LoVo (cell line): ENCODE data around the gene FMO5.
"Not testable (repeated sequence)": the region's sequence is repeated elsewhere in the genome, so short reads cannot be mapped to it uniquely, and the experiment has no call there.

Source experiments
- DNase-seq: peaks from one replicate; pipeline ENCODE4 v3.0.0-alpha.2; 2016; ENCODE audit warnings: low spot score

Gene FMO5

DNA sequence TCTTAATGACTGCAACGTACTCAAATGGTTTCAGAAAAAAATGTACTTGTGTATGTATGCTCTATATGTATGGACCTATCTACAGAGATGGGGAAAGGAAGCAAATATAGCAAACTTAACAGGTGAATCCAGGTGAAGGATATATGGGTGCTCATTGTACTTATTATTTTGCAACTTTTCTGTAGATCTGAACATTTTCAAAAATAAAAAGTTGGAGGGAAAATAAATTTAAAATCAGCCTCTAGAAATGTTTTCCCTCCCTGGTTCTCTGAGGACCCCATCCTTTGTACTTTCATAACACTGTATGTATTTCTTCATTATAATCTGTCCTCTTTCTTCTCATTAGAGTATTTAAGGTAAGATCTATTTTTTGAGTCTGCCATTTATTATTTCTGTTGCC, 17.9 kb downstream of the FMO5 start:
- DNase-seq: no peak

DNA sequence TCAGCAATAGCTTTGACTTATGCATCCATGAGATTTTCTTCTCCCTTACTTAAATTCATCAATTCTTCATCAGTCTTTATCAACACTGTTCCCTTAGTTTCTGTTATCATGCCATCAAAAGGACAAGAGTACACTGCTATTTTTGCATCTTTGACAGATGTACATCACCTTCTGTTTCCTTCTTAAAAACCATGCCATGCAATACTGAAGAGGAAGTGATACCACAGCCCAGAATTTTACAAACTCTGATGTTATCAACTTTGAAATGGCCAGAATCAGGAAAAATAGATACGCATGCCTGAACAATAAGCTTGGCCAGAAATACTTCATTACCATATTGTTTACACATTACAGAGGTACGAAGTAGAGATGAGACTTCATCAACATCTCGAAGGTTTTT, 21.1 kb downstream of the FMO5 start:
- no peak for DNase-seq

DNA sequence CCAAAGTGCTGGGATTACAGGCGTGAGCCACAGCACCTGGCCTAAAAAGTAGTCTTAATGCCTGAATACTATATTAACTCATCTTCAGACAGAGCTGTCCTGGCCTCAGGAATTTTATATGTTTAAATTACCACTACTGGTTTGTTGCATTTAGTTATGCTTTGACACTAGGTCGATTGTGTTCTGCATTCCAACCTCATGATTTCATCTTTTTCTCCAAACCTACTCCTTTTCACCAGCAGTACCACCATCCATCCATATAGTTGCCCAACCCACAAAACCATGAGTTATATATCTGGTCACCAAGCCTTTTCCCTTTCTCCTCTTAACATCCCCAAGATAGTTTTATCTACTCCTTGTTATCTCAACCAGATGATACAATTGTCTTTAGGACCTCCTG, 22.6 kb downstream of the FMO5 start:
- no peak for DNase-seq

DNA sequence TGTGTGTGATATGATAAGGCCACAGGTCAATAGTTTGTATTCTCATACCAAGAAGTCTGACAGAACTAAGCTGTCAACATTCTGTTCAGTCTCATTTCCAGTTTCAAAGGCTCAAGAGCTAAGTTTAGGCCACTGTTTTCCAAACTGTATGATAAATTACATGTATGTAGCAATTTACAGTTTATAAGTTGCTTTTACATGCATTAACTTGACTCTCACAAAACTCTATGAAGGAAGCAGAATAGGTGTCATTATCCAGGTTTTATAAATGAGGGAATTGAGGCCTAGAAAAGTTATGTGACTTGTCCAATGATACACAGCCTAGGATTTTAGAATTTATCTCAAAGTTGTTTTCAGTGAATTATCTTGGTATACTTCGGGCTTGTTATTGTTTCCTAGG, 23.4 kb downstream of the FMO5 start:
- DNase-seq: no peak

DNA sequence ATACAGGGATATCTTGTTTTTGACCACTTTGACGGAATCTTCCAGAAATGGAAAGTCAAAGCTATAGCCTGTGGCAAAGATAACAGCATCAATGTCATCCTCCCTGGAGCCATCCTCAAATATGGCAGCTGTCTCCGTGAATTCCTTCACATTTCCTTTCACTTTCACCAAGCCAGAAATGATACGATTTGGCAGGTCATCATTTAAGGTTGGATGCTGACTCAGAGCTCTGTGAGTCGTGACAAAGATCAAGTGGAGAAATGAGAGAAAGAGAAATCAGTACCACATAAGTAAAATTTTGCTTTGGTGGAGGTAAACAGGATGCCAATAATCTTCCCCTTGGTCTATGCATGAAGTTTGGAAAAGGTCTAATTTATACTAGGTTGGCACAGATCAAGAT, 23.9 kb downstream of the FMO5 start:
- no peak for DNase-seq

DNA sequence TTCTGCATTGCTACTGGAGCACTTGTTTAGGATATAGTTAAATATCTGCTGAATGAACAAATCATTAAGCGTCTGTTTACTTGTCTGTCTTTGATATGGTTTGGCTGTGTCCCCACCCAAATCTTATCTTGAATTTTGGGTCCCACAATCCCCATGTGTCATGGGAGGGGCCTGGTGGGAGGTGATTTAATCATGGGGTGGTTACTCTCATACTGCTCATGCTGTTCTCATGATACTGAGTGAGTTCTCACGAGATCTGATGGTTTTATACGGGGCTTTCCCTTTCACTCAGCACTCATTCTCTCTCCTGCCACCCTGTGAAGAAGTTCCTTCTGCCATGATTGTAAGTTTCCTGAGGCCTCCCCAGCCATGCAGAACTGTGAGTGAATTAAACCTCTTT, 27.8 kb downstream of the FMO5 start:
- not testable (repeated sequence) for DNase-seq

DNA sequence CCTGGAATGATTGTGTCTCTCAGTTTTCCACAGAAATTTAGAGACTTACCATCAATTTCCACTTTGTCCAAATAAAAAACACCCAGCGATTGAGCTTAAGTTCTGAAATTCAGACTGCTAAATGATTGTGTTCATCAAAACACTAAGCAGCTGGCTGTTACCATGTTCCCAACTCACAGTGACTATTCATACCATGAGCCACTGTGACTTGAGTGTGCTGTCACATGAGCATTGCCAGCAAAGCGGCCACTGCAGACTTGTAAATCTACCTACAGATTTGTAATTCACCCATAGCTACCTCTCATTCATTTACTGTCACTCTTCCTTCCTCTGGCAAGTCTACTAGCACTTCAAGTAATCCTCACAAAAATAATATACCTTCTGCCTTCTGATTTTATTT, 35.6 kb downstream of the FMO5 start:
- no peak for DNase-seq

DNA sequence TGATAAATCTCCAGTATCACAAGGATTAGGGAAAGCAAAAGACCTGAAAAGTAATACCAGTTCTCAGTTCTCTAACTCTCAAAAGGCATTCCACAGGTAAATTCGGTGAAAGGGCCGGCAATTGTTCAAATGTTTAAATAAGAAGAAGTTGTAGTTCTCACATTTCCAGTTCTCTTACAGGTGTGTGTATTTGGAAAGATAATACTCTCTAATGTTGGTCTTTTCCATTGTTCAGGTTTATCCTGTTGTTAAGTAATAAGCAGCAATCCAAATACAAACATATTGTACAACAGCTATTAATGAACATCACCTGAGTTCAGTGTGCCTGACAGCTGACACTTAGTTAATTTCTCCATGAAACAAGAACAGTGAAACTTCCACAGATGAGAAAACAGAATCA, 39.7 kb downstream of the FMO5 start:
- DNase-seq: no peak

DNA sequence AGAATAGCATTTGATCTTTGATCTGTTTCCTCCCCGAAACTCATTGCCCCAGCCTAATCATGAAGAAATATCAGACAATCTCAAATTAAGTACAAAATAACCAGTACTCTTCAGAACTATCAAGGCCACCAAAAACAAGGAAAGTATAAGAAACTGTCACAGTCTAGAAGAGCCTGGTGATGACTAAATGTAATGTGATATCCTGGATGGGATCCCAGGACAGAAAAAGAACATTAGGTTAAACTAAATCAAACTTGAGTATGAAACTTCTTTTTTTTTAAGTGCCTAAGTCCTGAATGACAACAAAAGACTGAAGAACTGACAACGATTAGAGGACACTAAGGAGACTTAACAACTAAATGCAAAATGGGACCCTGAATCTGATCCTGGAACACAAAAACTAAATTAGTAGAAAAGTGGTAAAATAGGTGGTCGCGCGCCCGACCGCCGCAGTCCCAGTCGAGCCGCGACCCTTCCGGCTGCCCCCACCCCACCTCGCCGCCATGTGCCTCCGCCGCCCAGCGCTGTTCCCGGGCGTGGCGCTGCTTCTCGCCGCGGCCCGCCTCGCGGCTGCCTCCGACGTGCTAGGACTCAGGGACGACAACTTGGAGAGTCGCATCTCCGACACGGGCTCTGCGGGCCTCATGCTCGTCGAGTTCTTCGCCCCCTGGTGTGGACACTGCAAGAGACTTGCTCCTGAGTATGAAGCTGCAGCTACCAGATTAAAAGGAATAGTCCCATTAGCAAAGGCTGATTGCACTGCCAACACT, 47.3 kb downstream of the FMO5 start:
- no peak for DNase-seq

DNA sequence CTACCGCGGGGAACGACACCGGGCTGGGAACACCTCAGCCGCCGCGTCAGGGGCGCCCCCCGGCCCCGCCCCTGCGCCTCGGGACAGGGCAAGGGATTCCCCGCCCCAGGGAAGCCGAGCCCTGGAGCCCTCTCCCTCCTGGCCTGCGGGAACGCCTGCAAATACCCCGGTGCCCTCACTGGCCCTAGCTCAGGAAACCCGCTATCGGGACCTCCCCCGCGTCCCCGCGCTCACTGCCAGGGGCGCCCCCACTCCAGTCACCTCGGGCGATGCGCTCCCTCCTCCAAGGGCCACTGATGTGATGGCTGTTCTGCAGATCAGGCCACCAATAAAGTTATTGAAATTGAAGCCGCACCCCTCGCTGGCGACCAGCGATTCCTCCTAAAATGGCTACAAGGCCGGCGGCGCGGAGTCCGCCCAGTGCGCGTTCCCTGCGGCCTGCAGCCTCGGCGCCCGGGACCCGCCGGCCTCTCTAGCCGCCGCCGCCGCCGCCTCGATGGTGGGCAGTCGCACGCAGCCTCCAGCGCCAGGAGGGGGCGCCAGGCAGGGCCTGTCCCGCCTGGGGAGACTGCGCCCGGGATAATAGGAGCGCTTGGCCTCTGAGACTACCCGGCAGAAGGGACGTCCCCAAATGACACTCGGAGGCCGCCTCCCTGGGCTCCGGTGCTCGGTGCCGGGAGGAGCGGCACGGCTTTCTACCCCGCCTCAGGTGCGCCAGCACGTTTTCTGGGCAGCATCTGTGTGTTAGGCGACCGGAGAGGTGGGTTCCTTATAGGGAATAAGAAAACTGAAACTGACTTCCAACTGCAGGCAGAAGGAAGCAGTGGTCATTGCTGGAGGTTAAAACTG, 52.7 kb downstream of the FMO5 start, which contains the start of gene PRKAB2:
TSS of gene PRKAB2 (minus strand) at position 303 of the 849 bp plus-strand sequence. CDS start 326 bp downstream, outside the sequence.
- DNase-seq: peak; percentile 95

DNA sequence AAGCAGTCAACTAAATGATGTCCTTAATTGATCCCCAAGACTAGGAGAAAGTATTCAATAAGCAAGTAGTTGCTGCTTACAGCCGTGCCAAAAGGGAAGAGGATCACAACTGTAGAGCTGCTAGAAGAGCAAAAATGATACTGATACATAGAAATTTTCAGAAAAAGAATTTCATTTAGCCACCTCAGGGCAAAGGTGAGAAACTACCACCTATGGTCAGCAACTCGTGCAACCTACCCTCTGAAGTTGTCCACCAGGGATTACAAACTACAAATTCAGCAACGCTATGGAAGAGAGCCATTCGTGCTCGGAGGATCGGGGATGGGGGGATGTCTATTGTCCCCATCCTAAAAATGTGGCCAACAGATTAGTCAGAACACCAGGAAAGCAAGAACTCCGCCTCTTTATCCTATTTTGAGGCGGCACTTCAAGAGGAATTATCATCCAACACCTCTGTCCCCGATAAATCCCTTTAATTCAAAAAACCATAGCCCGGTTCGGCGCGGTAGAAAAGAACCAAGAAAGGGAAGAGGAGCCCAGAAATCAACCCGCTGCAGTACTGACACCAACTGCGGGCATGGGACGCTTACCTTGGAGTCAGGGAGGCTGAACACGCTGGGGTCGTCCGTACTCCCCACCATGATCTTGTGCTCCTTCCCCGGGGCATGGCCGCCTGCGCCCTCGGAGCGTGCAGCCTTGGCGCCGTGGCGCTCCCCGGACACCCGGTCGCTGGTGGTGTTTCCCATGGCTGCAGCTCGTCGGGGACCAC, 53.6 kb downstream of the FMO5 start:
- no peak for DNase-seq

DNA sequence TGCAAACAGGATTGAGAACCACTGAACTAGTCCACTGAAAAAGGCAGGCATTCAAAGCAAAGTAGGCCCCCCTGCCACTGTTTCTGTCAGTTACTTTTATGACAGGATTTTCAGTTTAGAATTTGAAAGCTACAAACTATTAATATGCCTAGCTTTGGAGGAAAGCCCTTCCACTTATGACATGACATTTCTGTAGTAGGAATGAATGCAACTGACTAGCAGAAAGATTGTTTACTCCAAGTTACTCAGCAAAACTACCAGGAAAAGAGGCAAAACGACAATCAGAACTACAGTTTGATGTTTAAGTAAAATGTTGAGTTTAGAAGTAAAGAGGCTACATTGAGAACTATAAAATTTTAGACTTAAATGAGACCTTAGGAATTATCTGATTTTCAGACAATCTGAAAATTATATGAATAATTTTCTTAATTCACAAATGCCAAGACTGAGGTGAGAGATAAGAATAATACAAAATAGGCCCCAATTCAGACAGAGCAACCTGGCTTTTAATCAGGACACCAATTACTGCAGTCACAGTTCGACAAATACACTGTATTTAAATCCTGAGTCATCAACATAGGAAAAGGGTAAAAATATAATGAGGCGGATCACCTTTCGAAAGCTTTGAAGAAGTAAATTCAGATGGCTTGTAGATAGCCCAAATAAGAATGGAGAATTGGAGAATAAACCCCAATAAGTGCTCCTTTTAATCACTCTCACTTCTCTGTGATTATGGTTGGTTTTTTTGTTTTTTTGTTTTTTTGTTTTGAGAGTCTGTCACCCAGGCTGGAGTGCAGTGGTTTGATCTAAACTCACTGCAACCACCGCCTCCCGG, 55.1 kb downstream of the FMO5 start:
- DNase-seq: no peak

DNA sequence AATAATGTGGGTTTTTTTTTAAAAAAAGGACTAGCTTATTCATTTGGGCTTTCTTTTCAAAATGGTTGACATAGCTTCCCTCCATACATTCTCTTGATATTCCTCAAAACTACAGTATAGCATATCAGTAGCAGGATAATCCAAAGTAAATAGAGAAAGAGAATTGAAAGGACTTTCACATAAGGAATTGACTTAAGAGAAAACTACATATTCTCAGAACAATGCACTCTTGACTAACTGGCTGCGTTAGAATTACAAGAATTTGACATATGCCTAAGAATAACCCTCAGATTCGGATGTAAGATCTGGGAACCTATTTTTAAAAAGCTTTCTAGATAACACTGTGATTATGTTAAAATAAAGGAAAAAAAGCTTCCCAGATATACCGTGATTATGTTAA, 56.0 kb downstream of the FMO5 start:
- no peak for DNase-seq

DNA sequence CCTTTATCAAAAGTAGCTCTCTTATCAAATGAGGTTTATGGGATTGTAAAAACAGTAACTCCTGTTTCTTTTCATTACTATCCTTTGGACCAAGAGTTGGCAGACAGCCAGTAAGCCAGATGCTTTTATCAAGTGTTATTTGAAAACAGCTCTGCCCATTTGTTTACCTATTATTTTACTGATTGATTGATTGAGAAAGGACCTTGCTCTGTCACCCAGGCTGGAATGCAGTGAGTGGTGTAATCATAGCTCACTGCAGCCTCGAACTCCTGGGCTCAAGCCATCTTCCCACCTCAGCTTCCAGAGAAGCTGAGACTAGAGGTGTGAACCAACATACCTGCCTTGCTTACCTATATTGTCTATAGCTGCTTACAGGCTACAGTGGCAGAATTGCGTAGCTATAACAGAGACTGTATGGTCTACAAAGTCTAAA, 56.5 kb downstream of the FMO5 start:
- DNase-seq: peak; percentile 67

DNA sequence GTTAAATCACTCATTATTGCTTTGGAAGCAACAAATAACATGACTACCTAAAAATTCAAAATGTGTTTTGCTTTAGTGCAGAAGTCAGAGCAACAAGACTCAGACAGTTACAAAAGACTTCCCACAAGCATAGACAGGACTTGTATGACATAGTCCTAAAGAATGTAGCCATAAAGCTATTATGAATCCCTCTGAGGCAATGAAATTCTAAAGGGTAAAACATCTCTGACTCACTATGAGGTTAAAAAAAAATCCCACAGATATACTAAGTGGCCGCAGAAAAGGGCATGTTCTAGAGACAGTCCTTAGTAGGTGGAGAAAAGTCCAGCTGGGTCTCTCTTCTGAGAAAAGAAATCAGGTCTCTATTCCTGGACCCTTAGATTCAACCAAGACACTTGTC, 57.8 kb downstream of the FMO5 start:
- DNase-seq: peak; percentile 88

DNA sequence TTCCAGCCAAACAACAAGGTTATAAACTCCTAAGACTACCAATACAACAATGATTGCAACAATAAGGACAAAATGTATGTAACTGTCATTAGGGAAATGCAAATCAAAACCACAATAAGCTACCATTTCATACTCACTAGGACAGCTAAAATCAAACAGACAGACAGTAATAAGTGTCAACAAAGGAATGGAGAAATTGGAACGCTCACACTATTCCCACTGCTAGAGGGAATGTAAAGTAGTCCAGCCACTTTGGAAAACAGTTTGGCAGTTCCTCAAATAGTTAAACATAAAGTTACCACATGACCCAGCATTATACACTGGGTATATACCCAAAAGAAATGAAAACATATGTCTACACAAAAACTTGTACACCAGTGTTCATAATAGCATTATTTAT, 62.1 kb downstream of the FMO5 start:
- DNase-seq: no peak

DNA sequence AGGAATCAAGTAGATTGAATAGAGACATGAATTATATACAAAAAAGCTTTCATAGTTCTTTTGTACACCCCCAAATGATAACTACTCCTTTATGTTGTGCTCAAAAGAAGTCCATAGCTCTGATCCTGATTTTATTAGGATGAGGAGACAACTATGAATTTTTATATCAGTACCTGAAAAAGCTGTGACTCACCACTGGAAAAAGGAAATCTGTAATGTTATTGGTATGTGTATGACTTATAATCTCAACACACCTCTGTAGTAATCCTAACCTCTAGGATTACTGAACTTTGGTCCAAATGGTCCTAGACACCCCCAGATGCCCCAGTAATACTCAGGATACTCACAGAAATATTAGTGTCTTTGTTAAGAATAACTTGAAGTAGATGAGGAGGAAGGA, 63.0 kb downstream of the FMO5 start:
- DNase-seq: no peak

DNA sequence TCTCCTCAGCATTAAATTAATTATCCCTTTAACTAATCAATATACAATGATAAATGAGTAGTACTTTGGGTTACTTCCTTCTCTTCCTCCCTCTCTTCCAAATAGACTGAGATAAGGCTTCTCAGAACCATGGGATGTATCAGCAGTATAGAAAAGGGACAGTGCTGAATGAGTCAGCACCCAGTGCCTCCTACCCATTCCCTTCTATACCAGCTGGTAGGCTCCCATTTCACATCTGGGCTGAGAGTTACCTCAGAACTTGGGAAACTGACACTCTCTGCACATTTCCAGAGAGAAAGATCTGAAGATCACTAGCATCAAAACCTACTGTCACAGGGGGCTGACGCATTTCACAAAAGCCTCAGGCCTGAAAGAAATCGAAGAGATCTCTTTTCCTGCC, 68.0 kb downstream of the FMO5 start:
- DNase-seq: not testable (repeated sequence)

DNA sequence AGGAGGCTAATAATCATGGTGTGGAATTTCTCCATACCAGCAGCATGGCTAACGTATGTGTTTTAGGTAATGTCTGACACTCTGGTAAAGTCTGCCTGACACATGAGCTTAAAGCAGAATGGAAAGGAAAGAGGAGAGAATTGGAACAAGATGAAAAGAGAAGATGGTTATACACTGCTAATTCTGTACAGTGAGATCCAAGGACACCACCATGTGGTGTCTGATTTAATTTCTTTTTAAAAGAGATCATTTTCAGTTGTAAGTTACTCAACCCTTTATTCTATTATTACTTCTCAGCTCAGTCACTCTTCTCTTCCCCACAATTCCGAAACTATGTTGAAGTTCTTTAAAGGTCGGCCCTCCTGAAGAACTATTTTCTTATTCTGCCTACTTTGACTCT, 68.5 kb downstream of the FMO5 start:
- no peak for DNase-seq

DNA sequence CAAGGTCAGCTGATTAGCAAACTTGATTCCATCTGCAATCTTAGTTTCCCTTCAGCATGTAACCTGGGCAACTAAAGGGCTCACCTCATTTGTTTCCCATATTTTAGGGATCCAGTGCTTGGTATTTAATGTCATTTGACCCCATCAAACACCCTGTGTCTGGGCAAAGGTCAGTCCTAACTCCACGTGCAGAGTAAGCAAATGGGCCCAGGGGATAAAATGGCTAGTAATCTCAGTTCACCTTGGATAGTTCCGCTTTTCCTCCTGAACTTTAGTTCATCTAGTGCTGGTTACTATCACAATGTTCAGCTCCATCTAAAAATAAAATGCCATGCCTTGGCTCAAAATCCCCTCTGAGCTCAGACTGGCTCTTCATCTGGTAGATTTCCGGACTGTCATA, 72.4 kb downstream of the FMO5 start:
- no peak for DNase-seq

DNA sequence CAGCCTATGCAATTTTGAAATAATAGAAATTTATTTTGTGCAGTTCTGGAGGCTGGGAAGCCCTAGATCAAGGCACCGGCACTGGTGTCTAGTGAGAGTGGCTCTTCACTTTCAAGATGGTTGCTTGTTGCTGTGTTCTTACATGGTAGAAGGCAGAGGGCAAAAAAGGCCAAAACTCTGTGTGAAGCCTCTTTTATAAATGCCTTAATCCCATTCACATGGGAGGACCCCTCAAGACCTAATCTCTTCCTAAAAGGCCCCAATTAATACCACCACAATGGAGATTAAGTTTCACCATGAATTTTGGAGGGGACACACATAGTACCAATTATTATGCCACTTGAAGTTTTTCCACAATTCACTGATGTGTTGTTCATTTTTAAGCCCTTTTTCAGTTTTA, 73.9 kb downstream of the FMO5 start:
- DNase-seq: no peak

DNA sequence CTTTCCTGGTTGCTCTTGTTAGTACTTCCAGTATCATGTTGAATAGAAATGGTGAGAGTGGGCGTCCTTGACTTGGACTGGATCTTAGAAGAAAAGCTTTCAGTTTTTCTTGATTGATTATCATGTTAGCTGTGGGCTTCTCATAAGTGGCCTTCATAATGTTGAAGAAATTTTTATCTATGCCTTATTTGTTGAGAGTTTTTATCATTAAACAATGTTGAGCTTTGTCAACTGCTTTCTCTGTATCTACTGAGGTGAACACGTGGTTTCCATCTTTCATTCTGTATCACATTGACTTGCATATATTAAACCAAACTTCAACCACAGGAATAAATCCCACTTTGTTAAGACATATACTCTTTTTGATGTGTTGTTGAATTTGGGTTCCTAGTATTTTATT, 82.3 kb downstream of the FMO5 start:
- DNase-seq: no peak
